Neural crest cell (in vitro differentiated cells): Measurements from ENCODE around the gene UBR4. TPM values are rescaled to one million over a fixed set of nuclear protein-coding genes. Genes with fewer than 3 reads are reported as not detected.

Source experiments
- DNase-seq: peaks from one replicate; pipeline ENCODE4 v3.0.0; 2021; ENCODE audit warnings: low read depth, mixed read lengths, low spot score
- H3K27ac Mint-ChIP-seq: one replicate; pipeline ENCODE4 v1.8.0; 2021; ENCODE audit warnings: mild to moderate bottlenecking, mixed read lengths; ENCODE audit not compliant: unreplicated experiment
- H3K27me3 Mint-ChIP-seq: 2 replicates; pipeline ENCODE4 v1.8.0; 2021; ENCODE audit warnings: low read depth, mild to moderate bottlenecking, mixed read lengths
- H3K36me3 Mint-ChIP-seq: 2 replicates; pipeline ENCODE4 v1.8.0; 2021; ENCODE audit warnings: low read depth, mild to moderate bottlenecking, mixed read lengths
- H3K4me1 Mint-ChIP-seq: 2 replicates; pipeline ENCODE4 v1.8.0; 2021; ENCODE audit warnings: mixed read lengths
- H3K4me3 Mint-ChIP-seq: one replicate; pipeline ENCODE4 v1.8.0; 2021; ENCODE audit warnings: mild to moderate bottlenecking, mixed read lengths
- H3K9me3 Mint-ChIP-seq: 2 replicates; pipeline ENCODE4 v1.8.0; 2021; ENCODE audit warnings: mixed read lengths
- CTCF ChIP-seq: fragments of 200-600 bp; sonication (generic); conservative IDR thresholded peaks from 2 replicates; pipeline ENCODE4 v1.5.0; 2021; ENCODE audit warnings: antibody characterized with exemption, mild to moderate bottlenecking
- total RNA-seq: library from RNA; stranded (reverse); gene quantifications from 2 replicates; pipeline ENCODE4 v1.2.1, GENCODE V29; 2021

The UBR4 gene
- total RNA-seq, 1 donor from 2014 or later = 114 TPM

- Mint-ChIP-seq H3K27ac (no peak overlapping the region), H3K36me3 (no peaks in the 10 kb centered on the region), H3K4me1 (peaks cover 44% of the 10 kb centered on the region), H3K9me3 (no peaks in the 10 kb centered on the region), H3K27me3 (no peaks in the 10 kb centered on the region), H3K4me3 (peak overlapping the region; percentile 63)
- no peak for DNase-seq
- no peak for TF ChIP-seq CTCF
Observed at GRCh38 chr1:19206947-19207346, 3.1 kb downstream of the UBR4 start.

- no peak overlapping the region for H3K27ac Mint-ChIP-seq
Observed at GRCh38 chr1:19205845-19206244, 4.2 kb downstream of the UBR4 start.

GRCh38 chr1:19205403-19205802, 4.7 kb downstream of the UBR4 start:
- Mint-ChIP-seq H3K27ac (no peak overlapping the region), H3K27me3 (no peaks in the 10 kb centered on the region), H3K36me3 (no peaks in the 10 kb centered on the region), H3K4me1 (peaks cover 31% of the 10 kb centered on the region), H3K9me3 (no peaks in the 10 kb centered on the region), H3K4me3 (peak overlapping the region; percentile 36)
- no peak for DNase-seq
- TF ChIP-seq CTCF = no peak

More at GRCh38 chr1:19205845-19206244, 4.2 kb downstream of the UBR4 start:
- Mint-ChIP-seq H3K36me3 (no peaks in the 10 kb centered on the region), H3K9me3 (no peaks in the 10 kb centered on the region), H3K4me1 (peaks cover 35% of the 10 kb centered on the region), H3K27me3 (no peaks in the 10 kb centered on the region), H3K4me3 (no peak overlapping the region)
- no peak for TF ChIP-seq CTCF
- DNase-seq = no peak

GRCh38 chr1:19204446-19205266, 5.4 kb downstream of the UBR4 start:
- Mint-ChIP-seq H3K9me3 (no peaks in the 10 kb centered on the region), H3K36me3 (no peaks in the 10 kb centered on the region), H3K4me1 (peaks cover 27% of the 10 kb centered on the region), H3K4me3 (no peak overlapping the region), H3K27me3 (no peaks in the 10 kb centered on the region), H3K27ac (no peak overlapping the region)
- DNase-seq = no peak
- no peak for TF ChIP-seq CTCF

GRCh38 chr1:19203440-19203839, 6.6 kb downstream of the UBR4 start:
- Mint-ChIP-seq H3K9me3 (no peaks in the 10 kb centered on the region), H3K36me3 (peaks cover 5% of the 10 kb centered on the region), H3K27me3 (no peaks in the 10 kb centered on the region), H3K4me3 (no peak overlapping the region), H3K4me1 (peaks cover 16% of the 10 kb centered on the region), H3K27ac (no peak overlapping the region)
- TF ChIP-seq CTCF = no peak
- no peak for DNase-seq
